WERI-Rb-1 (cell line): ENCODE measurements around the gene LMBRD1.

Source experiments
- DNase-seq: peaks from one replicate; pipeline ENCODE4 v3.0.0-alpha.2; 2020
- H3K27ac ChIP-seq: fragments of 250-450 bp; sonication (Bioruptor Pico); 2 replicates; pipeline ENCODE4 v1.5.1; 2020; ENCODE audit warnings: mild to moderate bottlenecking, moderate library complexity
- H3K27me3 ChIP-seq: fragments of 250-450 bp; sonication (Bioruptor Pico); 2 replicates; pipeline ENCODE4 v1.5.1; 2021; ENCODE audit warnings: mild to moderate bottlenecking, low read depth, moderate library complexity; ENCODE audit not compliant: insufficient read depth, severe bottlenecking
- H3K36me3 ChIP-seq: fragments of 250-450 bp; sonication (Bioruptor Pico); 2 replicates; pipeline ENCODE4 v1.5.1; 2020; ENCODE audit warnings: mild to moderate bottlenecking, moderate library complexity
- H3K4me3 ChIP-seq: 2 replicates; pipeline ENCODE4 v1.5.1; 2011; ENCODE audit warnings: low read depth, mild to moderate bottlenecking, control low read depth, low read length
- H3K9me3 ChIP-seq: fragments of 250-450 bp; sonication (Bioruptor Pico); 2 replicates; pipeline ENCODE4 v1.5.1; 2021; ENCODE audit warnings: mild to moderate bottlenecking, moderate library complexity; ENCODE audit not compliant: severe bottlenecking
- CTCF ChIP-seq: IDR thresholded peaks from 2 replicates; pipeline ENCODE4 v1.5.1; 2011; ENCODE audit warnings: low read depth, mild to moderate bottlenecking, control low read depth, inconsistent platforms, low read length

The LMBRD1 gene

GRCh38 chr6:69732045-69732444 lies 64.8 kb downstream of the LMBRD1 start:
- Histone ChIP-seq H3K27me3 (no peaks in the 10 kb centered on the region), H3K4me3 (no peak overlapping the region), H3K27ac (no peak overlapping the region), H3K9me3 (no peaks in the 10 kb centered on the region), H3K36me3 (no peaks in the 10 kb centered on the region)
- no peak for TF ChIP-seq CTCF
- no peak for DNase-seq

- no peak for DNase-seq
- TF ChIP-seq CTCF = no peak
- H3K9me3 ChIP-seq = no peaks in the 10 kb centered on the region
Measured at GRCh38 chr6:69729870-69730449, 66.8 kb downstream of the LMBRD1 start.

GRCh38 chr6:69722683-69723082 lies 74.1 kb downstream of the LMBRD1 start:
- no peak for TF ChIP-seq CTCF

More at GRCh38 chr6:69729870-69730449, 66.8 kb downstream of the LMBRD1 start:
- Histone ChIP-seq H3K27me3 (no peaks in the 10 kb centered on the region), H3K36me3 (no peaks in the 10 kb centered on the region), H3K27ac (no peak overlapping the region), H3K4me3 (no peak overlapping the region)

GRCh38 chr6:69719602-69720193 lies 77.1 kb downstream of the LMBRD1 start:
- Histone ChIP-seq H3K36me3 (no peaks in the 10 kb centered on the region; the same call in 1 of the 2 replicates), H3K4me3 (no peak overlapping the region), H3K27ac (no peak overlapping the region), H3K9me3 (no peaks in the 10 kb centered on the region), H3K27me3 (no peaks in the 10 kb centered on the region)
- peak; percentile 34; the same call in 1 of the 2 replicates for TF ChIP-seq CTCF
- DNase-seq = peak; percentile 23

More at GRCh38 chr6:69722683-69723082, 74.1 kb downstream of the LMBRD1 start:
- Histone ChIP-seq H3K9me3 (no peaks in the 10 kb centered on the region), H3K27me3 (no peaks in the 10 kb centered on the region), H3K36me3 (no peaks in the 10 kb centered on the region; the same call in 1 of the 2 replicates), H3K4me3 (no peak overlapping the region), H3K27ac (no peak overlapping the region)
- DNase-seq = no peak

GRCh38 chr6:69706724-69707123 lies 90.1 kb downstream of the LMBRD1 start:
- Histone ChIP-seq H3K36me3 (no peaks in the 10 kb centered on the region), H3K9me3 (no peaks in the 10 kb centered on the region), H3K4me3 (no peak overlapping the region), H3K27me3 (no peaks in the 10 kb centered on the region), H3K27ac (no peak overlapping the region)
- no peak for DNase-seq
- TF ChIP-seq CTCF = no peak
